ENCODE data around the gene DLK2. TPM values are rescaled to one million over a fixed set of nuclear protein-coding genes. Genes with fewer than 3 reads are reported as not detected.

DLK2 gene
- total and polyA plus RNA-seq, 2 of the 13 experiments (the other 11 are each of a cell fraction or from before 2014, with no cell fraction given): 1.2 to 3.8 TPM

GRCh38 chr6:43477235-43478007, 22.1 kb upstream of the DLK2 start, which contains the start of gene TJAP1 (continued):
- TF ChIP-seq USF2 (IDR thresholded peaks at IDR 0.05; ENCODE audit: low read depth, low read length): no peak
- no peak for TF ChIP-seq USF2 (CRISPR knock-in tag; IDR thresholded peaks at IDR 0.05; ENCODE audit: borderline replicate concordance)
- peak; percentile 85; the same call in 1 of the 2 replicates for TF ChIP-seq REL (CRISPR knock-in tag; conservative IDR thresholded peaks at IDR 0.05)
- TF ChIP-seq MAFF (IDR thresholded peaks at IDR 0.05; ENCODE audit: low read depth, low read length): no peak
- no peak for TF ChIP-seq ZNF275 (CRISPR knock-in tag; IDR thresholded peaks at IDR 0.05; ENCODE audit: borderline replicate concordance)
- no peak for TF ChIP-seq GPBP1L1 (CRISPR knock-in tag; IDR thresholded peaks at IDR 0.05)
- TF ChIP-seq, protein P1, sequence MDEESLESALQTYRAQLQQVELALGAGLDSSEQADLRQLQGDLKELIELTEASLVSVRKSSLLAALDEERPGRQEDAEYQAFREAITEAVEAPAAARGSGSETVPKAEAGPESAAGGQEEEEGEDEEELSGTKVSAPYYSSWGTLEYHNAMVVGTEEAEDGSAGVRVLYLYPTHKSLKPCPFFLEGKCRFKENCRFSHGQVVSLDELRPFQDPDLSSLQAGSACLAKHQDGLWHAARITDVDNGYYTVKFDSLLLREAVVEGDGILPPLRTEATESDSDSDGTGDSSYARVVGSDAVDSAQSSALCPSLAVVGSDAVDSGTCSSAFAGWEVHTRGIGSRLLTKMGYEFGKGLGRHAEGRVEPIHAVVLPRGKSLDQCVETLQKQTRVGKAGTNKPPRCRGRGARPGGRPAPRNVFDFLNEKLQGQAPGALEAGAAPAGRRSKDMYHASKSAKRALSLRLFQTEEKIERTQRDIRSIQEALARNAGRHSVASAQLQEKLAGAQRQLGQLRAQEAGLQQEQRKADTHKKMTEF (CRISPR knock-in tag; IDR thresholded peaks at IDR 0.05): peak; percentile 50; the same call in 1 of the 2 replicates
- no peak for TF ChIP-seq NR2F1 (CRISPR knock-in tag; IDR thresholded peaks at IDR 0.05)
- peak; percentile 66; the same call in 1 of the 2 replicates for TF ChIP-seq ZNF615 (CRISPR knock-in tag; IDR thresholded peaks at IDR 0.05; ENCODE audit: borderline replicate concordance)
- TF ChIP-seq JDP2 (CRISPR knock-in tag; IDR thresholded peaks at IDR 0.05; ENCODE audit: borderline replicate concordance): no peak
- TF ChIP-seq AKAP8 (CRISPR knock-in tag; IDR thresholded peaks at IDR 0.05): no peak
- no peak for TF ChIP-seq ATF7 (IDR thresholded peaks at IDR 0.05)
- TF ChIP-seq ATF7 (CRISPR knock-in tag; IDR thresholded peaks at IDR 0.05): peak; percentile 73
- no peak for TF ChIP-seq SIX1 (CRISPR knock-in tag; IDR thresholded peaks at IDR 0.05; ENCODE audit: borderline replicate concordance)
- TF ChIP-seq HHEX (CRISPR knock-in tag; IDR thresholded peaks at IDR 0.05): no peak
- TF ChIP-seq, protein P2, sequence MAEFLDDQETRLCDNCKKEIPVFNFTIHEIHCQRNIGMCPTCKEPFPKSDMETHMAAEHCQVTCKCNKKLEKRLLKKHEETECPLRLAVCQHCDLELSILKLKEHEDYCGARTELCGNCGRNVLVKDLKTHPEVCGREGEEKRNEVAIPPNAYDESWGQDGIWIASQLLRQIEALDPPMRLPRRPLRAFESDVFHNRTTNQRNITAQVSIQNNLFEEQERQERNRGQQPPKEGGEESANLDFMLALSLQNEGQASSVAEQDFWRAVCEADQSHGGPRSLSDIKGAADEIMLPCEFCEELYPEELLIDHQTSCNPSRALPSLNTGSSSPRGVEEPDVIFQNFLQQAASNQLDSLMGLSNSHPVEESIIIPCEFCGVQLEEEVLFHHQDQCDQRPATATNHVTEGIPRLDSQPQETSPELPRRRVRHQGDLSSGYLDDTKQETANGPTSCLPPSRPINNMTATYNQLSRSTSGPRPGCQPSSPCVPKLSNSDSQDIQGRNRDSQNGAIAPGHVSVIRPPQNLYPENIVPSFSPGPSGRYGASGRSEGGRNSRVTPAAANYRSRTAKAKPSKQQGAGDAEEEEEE (CRISPR knock-in tag; IDR thresholded peaks at IDR 0.05; ENCODE audit: borderline replicate concordance): no peak
- TF ChIP-seq ZNF10 (CRISPR knock-in tag; IDR thresholded peaks at IDR 0.05; ENCODE audit: borderline replicate concordance, low read depth): no peak
- no peak for TF ChIP-seq ZNF337 (CRISPR knock-in tag; IDR thresholded peaks at IDR 0.05; ENCODE audit: borderline replicate concordance, low read depth)
- peak; percentile 86 for TF ChIP-seq SIN3B (IDR thresholded peaks at IDR 0.05; ENCODE audit: low read length)
- TF ChIP-seq EZH2 (conservative IDR thresholded peaks at IDR 0.05; ENCODE audit: low read depth, low read length): no peak
